Upper lobe of right lung (tissue), 1 donor: Measurements from ENCODE around the gene OFD1. TPM values are rescaled to one million over a fixed set of nuclear protein-coding genes. Genes with fewer than 3 reads are reported as not detected.

Experiments
- ATAC-seq: fragments of 200-7000 bp; cut with Tn5 transposase; one replicate; pipeline ENCODE4 v1.9.1; 2020; ENCODE audit warnings: mild to moderate bottlenecking, moderate library complexity
- DNase-seq: peaks from one replicate; pipeline ENCODE4 v3.0.0-alpha.2; 2020
- H3K27ac ChIP-seq: fragments of 200-600 bp; one replicate; pipeline ENCODE4 v1.8.0; 2022
- H3K27me3 ChIP-seq: fragments of 200-600 bp; one replicate; pipeline ENCODE4 v1.8.0; 2022; ENCODE audit warnings: mild to moderate bottlenecking
- H3K36me3 ChIP-seq: fragments of 200-600 bp; one replicate; pipeline ENCODE4 v1.8.0; 2022
- H3K4me1 ChIP-seq: fragments of 200-600 bp; one replicate; pipeline ENCODE4 v1.8.0; 2022
- H3K4me3 ChIP-seq: fragments of 200-600 bp; one replicate; pipeline ENCODE4 v1.8.0; 2022; ENCODE audit warnings: mild to moderate bottlenecking
- H3K9me3 ChIP-seq: fragments of 200-600 bp; one replicate; pipeline ENCODE4 v1.8.0; 2022
- CTCF ChIP-seq: fragments of 200-600 bp; IDR thresholded peaks from one replicate; pipeline ENCODE4 v1.8.0; 2022; ENCODE audit warnings: antibody characterized with exemption
- intact Hi-C: fragments of 100-400 bp; cut with DNase I; formaldehyde crosslinking; loops from one replicate; pipeline ENCODE4 v1.11.0; 2022
- total RNA-seq: library from RNA; stranded (reverse); fragmentation: NEBNext Ultra II Directional; extraction: Animal tissue kit (Norgen Biotek cat#: 25700); gene quantifications from one replicate; pipeline ENCODE4 v1.2.1, GENCODE V29; 2021
- donor health status: DM: no; HTN: yes; CAD: no; lungs with severe emphysema.

The OFD1 gene
- total RNA-seq, 1 donor from 2014 or later: 36.5 TPM

- H3K9me3 ChIP-seq: no peaks in the 10 kb centered on the region
- H3K27ac ChIP-seq: no peak overlapping the region
- ATAC-seq: no peak
- DNase-seq: no peak
- TF ChIP-seq CTCF: no peak
- intact Hi-C loops: no loop called here
- H3K36me3 ChIP-seq: peaks cover 12% of the 10 kb centered on the region
- peaks cover 9% of the 10 kb centered on the region for H3K4me1 ChIP-seq
- no peak overlapping the region for H3K4me3 ChIP-seq
- no peaks in the 10 kb centered on the region for H3K27me3 ChIP-seq
Observed at GRCh38 chrX:13759152-13759718, 24.7 kb downstream of the OFD1 start.

DNA sequence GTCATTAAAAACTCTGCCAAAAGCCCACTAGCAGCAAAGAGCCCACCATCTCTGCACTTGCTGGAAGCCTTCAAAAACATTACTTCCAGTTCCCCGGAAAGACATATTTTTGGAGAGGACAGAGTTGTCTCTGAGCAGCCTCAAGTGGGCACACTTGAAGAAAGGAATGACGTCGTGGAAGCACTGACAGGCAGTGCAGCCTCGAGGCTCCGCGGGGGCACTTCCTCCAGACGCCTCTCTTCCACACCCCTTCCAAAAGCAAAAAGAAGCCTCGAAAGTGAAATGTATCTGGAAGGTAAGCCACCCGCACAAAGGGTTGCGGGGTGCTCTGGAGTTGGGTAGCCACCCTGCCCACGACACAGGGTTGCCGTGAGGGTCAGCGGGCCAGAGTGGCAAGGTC, 25.9 kb downstream of the OFD1 start:
- no peak for ATAC-seq
- Histone ChIP-seq H3K9me3 (no peaks in the 10 kb centered on the region), H3K36me3 (peaks cover 12% of the 10 kb centered on the region), H3K4me3 (no peak overlapping the region), H3K27ac (peak overlapping the region; percentile 17), H3K27me3 (no peaks in the 10 kb centered on the region), H3K4me1 (peaks cover 16% of the 10 kb centered on the region)
- no peak for DNase-seq
- intact Hi-C loops: no loop called here
- no peak for TF ChIP-seq CTCF

GRCh38 chrX:13761606-13762414, 27.3 kb downstream of the OFD1 start:
- Histone ChIP-seq H3K4me3 (no peak overlapping the region), H3K27ac (peak overlapping the region; percentile 17), H3K9me3 (no peaks in the 10 kb centered on the region), H3K4me1 (peaks cover 16% of the 10 kb centered on the region), H3K36me3 (peaks cover 15% of the 10 kb centered on the region), H3K27me3 (no peaks in the 10 kb centered on the region)
- no peak for DNase-seq
- intact Hi-C loops: no loop called here
- no peak for TF ChIP-seq CTCF
- ATAC-seq: no peak

- Histone ChIP-seq H3K4me3 (no peak overlapping the region), H3K27ac (peak overlapping the region; percentile 36), H3K36me3 (peaks cover 18% of the 10 kb centered on the region), H3K9me3 (no peaks in the 10 kb centered on the region), H3K27me3 (no peaks in the 10 kb centered on the region), H3K4me1 (peaks cover 16% of the 10 kb centered on the region)
- intact Hi-C loops: no loop called here
- ATAC-seq (peak; percentile 64), DNase-seq (no peak)
- peak; percentile 15 for TF ChIP-seq CTCF
Observed at GRCh38 chrX:13763489-13763888, 28.9 kb downstream of the OFD1 start.

DNA sequence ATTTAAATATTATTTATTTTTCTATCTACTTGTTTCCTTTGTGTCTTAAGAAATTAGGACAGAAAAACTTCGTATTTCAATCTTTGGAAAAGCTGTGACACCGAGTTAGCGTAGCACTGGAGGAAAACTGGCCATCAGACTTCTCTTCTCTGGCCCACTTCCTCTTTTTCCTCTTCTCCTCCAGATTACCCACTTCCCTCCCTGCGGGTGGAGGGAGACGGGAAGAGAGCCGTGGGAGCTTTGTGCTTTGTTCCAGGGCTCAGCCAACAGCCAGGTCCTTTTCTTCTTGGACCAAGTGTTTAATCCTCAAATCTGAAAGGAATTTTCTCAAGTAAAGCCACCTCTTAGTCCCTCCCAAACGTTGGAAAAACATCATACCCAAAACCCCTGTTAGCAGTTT, 29.7 kb downstream of the OFD1 start:
- Histone ChIP-seq H3K27me3 (no peaks in the 10 kb centered on the region), H3K9me3 (no peaks in the 10 kb centered on the region), H3K27ac (peak overlapping the region; percentile 36), H3K4me1 (peaks cover 16% of the 10 kb centered on the region), H3K4me3 (no peak overlapping the region), H3K36me3 (peaks cover 25% of the 10 kb centered on the region)
- no peak for TF ChIP-seq CTCF
- no peak for DNase-seq
- peak; percentile 64 for ATAC-seq
- intact Hi-C loops: no loop called here
